IPS-18c (cell line): Measurements from ENCODE around the gene FAM120AOS.

Experiments
- H3K4me3 ChIP-seq: 2 replicates; pipeline ENCODE4 v1.7.0; 2013; ENCODE audit warnings: low read depth, mild to moderate bottlenecking, low read length, moderate library complexity; ENCODE audit not compliant: insufficient read depth
- H3K9me3 ChIP-seq: one replicate; pipeline ENCODE4 v1.6.1; 2013; ENCODE audit warnings: mild to moderate bottlenecking, low read length, moderate library complexity; ENCODE audit not compliant: control insufficient read depth, insufficient read depth

FAM120AOS gene

GRCh38 chr9:93453047-93453914 lies at the start of gene FAM120AOS:
Gene FAM120AOS (minus strand): TSS chr9:93453581. CDS start chr9:93452709, 872 bp downstream.
- Histone ChIP-seq H3K9me3 (peaks cover 2% of the 10 kb centered on the region), H3K4me3 (peak within 1 kb of the TSS; percentile 94)

- no peak overlapping the region for H3K4me3 ChIP-seq
- no peaks in the 10 kb centered on the region for H3K9me3 ChIP-seq
Measured at GRCh38 chr9:93501406-93501805, 48.0 kb upstream of the FAM120AOS start.

- no peak overlapping the region for H3K4me3 ChIP-seq
- H3K9me3 ChIP-seq: no peaks in the 10 kb centered on the region
Measured at GRCh38 chr9:93500571-93501298, 47.4 kb upstream of the FAM120AOS start.

GRCh38 chr9:93496285-93496684 lies 42.9 kb upstream of the FAM120AOS start:
- H3K9me3 ChIP-seq: no peaks in the 10 kb centered on the region
- no peak overlapping the region for H3K4me3 ChIP-seq

- no peaks in the 10 kb centered on the region for H3K9me3 ChIP-seq
- H3K4me3 ChIP-seq: no peak overlapping the region
Measured at GRCh38 chr9:93493949-93494348, 40.6 kb upstream of the FAM120AOS start.

GRCh38 chr9:93492327-93492726 lies 38.9 kb upstream of the FAM120AOS start:
- no peak overlapping the region for H3K4me3 ChIP-seq
- H3K9me3 ChIP-seq: no peaks in the 10 kb centered on the region

- Histone ChIP-seq H3K4me3 (no peak overlapping the region), H3K9me3 (no peaks in the 10 kb centered on the region)
Measured at GRCh38 chr9:93491593-93492232, 38.3 kb upstream of the FAM120AOS start.

- no peak overlapping the region for H3K4me3 ChIP-seq
- no peaks in the 10 kb centered on the region for H3K9me3 ChIP-seq
Measured at GRCh38 chr9:93488244-93488643, 34.9 kb upstream of the FAM120AOS start.

- Histone ChIP-seq H3K9me3 (no peaks in the 10 kb centered on the region), H3K4me3 (no peak overlapping the region)
Measured at GRCh38 chr9:93486268-93486667, 32.9 kb upstream of the FAM120AOS start.

- no peaks in the 10 kb centered on the region for H3K9me3 ChIP-seq
- no peak overlapping the region for H3K4me3 ChIP-seq
Measured at GRCh38 chr9:93483497-93483896, 30.1 kb upstream of the FAM120AOS start.

- Histone ChIP-seq H3K9me3 (no peaks in the 10 kb centered on the region), H3K4me3 (no peak overlapping the region)
Measured at GRCh38 chr9:93480728-93481324, 27.4 kb upstream of the FAM120AOS start.

GRCh38 chr9:93480262-93480661 lies 26.9 kb upstream of the FAM120AOS start:
- H3K9me3 ChIP-seq: no peaks in the 10 kb centered on the region
- H3K4me3 ChIP-seq: no peak overlapping the region

GRCh38 chr9:93479726-93480125 lies 26.3 kb upstream of the FAM120AOS start:
- H3K4me3 ChIP-seq: no peak overlapping the region
- no peaks in the 10 kb centered on the region for H3K9me3 ChIP-seq

GRCh38 chr9:93477397-93477796 lies 24.0 kb upstream of the FAM120AOS start:
- H3K9me3 ChIP-seq: no peaks in the 10 kb centered on the region
- no peak overlapping the region for H3K4me3 ChIP-seq

- Histone ChIP-seq H3K9me3 (no peaks in the 10 kb centered on the region), H3K4me3 (no peak overlapping the region)
Measured at GRCh38 chr9:93476924-93477323, 23.5 kb upstream of the FAM120AOS start.

- H3K9me3 ChIP-seq: no peaks in the 10 kb centered on the region
- no peak overlapping the region for H3K4me3 ChIP-seq
Measured at GRCh38 chr9:93475856-93476255, 22.5 kb upstream of the FAM120AOS start.

- no peaks in the 10 kb centered on the region for H3K9me3 ChIP-seq
- H3K4me3 ChIP-seq: no peak overlapping the region
Measured at GRCh38 chr9:93475108-93475507, 21.7 kb upstream of the FAM120AOS start.
